Right forelimb (tissue), 1 donor: ENCODE results near the gene VKORC1L1.
A peak's percentile ranks its signal among the peaks of the same experiment; 100 is the strongest.
"Not testable (repeated sequence)": the region's sequence is repeated elsewhere in the genome, so short reads cannot be mapped to it uniquely, and the experiment has no call there.

Experiments
- DNase-seq: peaks from one replicate; pipeline ENCODE4 v3.0.0-alpha.2; 2018

VKORC1L1 gene

DNA sequence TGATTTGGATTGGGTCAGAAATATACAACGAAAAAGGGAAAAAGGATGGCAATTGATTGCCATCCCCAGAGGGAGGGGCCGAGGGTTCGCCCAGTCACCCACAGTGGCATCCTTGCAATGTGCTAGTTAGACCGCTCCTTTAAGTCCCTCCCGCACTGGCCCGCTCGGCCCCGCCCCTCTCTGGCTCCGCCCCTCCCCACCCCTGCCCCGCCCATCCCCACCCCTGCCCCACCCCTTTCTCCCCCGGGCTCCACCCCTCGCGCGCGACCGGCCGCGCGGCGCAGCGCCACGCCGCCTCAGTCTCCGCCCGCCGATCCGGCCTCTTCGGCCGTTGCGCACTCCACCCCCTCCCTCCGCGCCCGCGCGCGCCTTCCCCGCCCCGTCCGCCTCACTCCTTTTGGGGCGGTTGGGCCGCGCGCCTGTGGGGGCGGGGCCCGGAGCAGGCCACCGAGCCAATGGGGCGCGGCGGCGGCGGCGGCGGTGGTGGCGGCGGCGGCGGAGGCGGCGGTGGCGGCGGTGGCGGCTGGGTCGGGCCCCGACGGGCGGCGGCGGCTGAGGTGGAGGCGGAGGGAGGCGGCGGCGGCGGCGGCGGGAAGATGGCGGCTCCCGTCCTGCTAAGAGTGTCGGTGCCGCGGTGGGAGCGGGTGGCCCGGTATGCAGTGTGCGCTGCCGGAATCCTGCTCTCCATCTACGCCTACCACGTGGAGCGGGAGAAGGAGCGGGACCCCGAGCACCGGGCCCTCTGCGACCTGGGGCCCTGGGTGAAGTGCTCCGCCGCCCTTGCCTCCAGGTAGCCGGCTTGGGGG is at the start of gene VKORC1L1:
Gene VKORC1L1, plus strand, starts transcription at position 299 of the 806 bp plus-strand sequence. Its CDS starts 298 bp downstream, at position 597.
- DNase-seq = peak; percentile 96

DNA sequence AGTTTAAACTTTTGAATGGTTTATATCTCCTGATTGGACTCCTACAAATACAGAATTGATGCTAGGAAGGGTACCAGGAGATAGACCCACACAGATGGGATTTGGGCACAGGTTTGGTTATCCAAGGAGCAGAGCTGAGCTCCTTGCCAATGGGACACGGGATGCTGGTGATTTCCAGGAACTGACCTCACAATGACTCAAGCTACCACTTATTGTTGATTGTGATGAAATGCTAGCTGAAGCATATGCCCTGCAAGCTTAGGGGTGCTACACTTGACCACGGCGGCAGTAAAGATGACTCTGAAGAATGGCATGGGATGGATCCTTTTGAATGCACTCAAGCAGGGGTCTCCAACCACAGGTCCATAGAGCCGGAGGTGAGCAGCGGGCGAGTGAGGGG is 45.5 kb upstream of the VKORC1L1 start:
- DNase-seq = no peak

DNA sequence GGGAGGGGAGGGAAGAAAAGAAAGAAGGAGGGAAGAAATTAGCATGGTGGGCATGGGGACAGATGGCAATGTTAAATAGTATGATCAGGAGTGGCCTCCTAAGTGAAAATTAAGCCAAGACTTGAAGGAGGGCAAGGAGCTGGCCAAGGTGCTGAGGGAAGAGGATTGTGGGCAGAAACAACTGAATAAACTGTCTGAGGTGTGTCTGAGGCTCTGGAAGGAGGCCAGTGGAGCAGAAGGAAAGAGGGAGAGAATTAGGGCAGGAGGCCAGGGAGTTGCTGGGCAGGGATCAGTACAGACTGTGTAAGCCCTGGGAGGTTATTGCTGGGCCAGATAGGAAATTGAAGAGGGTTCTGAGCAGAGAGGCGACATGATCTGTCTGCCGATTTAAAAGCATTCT is 40.6 kb upstream of the VKORC1L1 start:
- peak; percentile 49 for DNase-seq

DNA sequence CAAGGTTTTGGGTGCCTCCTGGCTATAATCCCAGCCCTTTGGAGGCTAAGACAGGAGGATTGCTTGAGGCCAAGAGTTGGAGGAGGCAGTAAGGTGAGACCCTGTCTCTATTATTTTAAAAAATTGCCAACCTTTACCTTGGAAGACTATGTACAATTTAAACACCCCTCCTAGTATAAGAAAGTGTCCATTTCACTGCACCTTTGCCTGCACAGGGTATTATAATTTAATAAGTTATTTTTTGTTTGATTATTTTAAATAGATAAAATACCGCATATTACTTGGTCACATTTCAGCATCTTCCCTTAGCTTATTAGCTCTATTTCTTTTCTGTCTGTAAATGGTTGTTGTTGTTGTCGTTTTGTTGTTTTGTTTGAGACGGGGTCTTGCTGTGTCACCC is 36.2 kb upstream of the VKORC1L1 start:
- DNase-seq = not testable (repeated sequence)

DNA sequence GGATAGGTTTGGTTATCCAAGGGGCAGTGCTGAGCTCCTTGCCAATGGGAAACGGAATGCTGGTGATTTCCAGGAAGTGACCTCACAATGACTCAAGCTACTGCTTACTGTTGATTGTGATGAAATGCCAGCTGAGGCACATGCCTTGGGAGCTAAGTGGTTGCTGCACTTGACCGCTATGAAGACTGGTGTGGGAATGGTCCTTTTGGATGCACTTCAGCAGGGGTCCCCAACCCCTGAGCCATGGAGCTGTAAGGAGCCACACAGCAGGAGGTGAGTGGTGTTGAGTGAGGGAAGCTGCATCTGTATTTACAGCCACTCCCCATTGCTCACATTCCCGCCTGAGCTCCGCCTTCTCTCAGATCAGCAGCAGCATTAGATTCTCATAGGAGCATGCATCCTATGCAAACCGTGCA is 35.3 kb upstream of the VKORC1L1 start:
- not testable (repeated sequence) for DNase-seq

DNA sequence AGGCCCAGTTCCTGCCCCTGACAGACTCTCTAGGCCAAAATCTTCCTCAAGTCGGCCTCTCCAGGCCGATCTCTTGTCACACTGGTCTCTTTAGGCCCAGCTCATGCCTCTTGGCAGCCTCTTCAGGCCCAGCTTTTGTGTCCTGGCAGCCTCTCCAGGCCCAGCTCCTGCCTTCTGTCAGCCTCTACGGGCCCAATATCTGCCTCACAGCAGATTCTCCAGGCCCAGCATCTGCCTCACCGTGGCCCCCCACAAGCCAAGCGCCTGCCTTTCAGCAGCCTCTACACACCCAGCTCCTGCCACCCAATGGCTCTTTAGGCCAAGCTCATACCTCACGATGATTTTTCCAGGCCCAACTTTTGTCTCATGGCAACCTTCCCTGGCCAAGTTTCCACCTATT is 33.0 kb upstream of the VKORC1L1 start:
- no peak for DNase-seq

DNA sequence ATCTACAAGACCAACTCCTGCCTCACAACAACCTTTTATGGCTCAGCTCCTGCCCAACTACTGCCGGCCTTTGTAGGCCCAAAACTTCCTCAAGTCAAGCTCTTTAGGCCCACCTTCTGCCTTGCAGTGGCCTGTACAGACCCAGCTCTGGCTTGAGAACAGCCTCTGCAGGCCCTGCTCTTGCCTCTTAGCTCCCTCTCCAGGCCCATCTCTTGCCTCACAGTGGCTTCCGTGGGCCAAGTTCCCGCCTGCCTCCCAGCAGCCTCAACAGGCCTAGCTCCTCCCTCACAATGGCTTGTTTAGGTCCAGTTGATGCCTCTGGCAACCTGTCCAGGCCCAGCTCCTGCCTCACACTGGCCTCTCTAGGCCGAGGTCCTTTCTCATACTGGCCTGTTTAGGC is 32.4 kb upstream of the VKORC1L1 start:
- DNase-seq = no peak

DNA sequence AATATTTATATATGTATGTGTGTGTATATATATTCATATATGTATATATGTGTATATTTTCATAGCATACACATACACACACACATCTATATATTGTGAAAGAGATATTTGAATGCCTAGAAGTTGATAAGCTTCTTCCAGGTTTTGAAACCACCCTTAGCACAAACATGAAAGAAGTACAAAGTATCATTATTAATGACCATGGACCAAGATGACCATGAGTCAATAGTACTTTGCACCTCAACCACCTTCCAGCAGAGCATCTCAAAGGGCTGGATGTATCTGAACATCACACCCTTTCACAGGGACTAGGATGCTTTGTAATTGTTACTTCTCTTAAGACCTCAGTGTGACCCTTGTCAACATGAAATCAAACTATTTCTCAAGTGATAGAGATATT is 29.3 kb upstream of the VKORC1L1 start:
- DNase-seq = not testable (repeated sequence)

DNA sequence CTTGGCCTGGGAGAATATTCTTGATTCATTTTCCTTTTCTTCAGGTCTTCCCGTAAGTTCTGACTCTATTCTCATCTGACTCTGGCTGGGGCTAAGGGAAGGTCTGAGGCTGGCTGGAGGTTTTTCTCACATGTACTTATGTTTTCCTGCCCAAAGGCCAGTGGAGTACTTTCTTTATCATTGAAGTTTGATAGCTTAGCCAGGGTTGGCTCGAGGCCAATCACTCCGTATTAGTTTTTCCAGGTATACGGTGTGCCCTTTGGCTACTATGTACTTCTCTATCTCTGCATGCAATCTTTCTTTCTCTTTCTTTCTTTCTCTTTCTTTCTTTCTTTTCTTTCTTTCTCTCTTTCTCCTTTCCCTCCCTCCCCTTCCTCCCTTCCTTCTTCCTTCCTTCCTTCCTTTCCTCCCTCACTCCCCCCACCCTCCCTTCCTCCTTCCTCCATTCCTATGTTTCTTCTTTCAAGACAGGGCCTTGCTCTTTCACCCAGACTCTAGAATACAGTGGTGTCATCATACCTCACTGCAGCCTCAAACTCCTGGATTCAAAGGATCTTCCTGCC is 26.8 kb upstream of the VKORC1L1 start:
- DNase-seq = no peak

DNA sequence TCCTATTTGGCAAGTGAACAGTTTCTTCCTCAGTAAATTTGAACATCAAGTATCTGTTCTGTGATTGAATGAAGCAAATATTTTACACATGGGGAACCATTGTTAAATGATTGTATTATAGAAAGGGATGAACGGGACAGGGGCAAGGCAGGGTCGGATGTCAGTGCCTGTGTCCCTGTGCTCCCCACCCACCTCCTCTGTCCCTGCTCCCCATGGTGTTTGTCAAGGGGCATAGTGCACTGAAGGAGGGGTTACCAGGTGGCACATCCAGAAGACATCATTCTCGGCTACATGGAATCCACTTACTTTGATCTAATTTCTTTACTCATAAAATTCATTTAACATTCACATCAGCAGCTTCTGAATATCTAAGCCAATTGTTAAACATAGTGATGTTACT is 19.4 kb upstream of the VKORC1L1 start:
- not testable (repeated sequence) for DNase-seq

DNA sequence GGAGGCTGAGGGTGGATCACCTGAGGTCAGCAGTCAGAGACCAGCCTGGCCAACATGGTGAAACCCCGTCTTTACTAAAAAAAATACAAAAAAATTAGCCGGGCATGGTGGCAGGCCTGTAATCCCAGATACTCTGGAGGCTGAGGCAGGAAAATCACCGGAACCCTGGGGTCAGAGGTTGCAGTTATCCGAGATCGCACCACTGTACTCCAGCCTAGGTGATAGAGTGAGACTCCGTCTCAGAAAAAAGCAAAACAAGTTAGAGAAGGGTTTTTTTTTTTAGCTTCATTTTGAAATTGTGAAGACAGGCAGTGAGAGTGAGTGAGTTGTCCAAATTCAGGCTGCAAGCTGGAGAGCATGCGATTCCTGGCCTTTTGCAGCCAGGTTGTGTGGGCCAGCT is 19.0 kb upstream of the VKORC1L1 start:
- DNase-seq = not testable (repeated sequence)

DNA sequence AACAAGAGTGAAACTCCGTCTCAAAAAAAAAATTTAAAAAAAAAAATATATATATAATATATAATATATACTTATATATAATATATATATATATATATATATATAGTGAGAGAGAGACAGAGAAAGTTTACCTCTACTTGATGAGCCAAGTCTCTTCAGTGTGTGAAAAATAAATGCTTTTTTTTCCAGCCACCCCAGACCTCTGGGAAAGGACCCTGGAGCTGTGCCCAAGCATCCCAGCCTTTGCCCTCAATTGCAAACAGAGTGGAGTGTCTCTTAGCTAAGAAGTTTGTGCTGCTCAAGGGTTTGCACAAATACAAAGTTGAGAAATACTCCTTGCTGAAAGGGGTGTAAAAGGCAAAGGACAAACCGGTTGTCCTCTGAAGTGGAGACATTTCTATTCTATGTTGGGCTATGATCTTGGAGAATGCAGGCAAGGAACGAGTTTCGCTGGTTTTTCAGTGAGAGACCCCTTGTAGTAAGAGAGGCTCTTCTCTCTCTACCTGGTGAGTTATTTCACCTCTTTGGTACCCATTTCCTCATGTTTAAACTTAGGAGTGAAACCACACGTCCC is 15.5 kb upstream of the VKORC1L1 start:
- DNase-seq = not testable (repeated sequence)

DNA sequence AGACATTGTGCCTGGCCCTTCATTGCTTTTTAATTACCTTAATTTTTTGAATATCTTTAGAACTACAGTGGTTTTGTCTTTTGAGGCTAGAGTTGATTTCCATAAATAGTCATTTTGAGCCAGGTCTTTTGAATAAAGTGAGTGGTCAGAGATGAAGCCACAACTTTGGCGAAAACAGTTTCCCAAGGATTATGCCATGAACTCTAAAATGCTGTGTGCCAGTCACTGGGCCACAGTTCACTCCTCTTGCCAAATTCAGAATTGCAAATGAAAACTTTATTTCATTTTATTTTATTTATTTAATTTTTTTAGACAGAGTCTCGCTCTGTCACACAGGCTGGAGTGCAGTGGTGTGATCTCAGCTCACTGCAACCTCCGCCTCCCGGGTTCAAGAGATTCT is 14.2 kb upstream of the VKORC1L1 start:
- DNase-seq = not testable (repeated sequence)

DNA sequence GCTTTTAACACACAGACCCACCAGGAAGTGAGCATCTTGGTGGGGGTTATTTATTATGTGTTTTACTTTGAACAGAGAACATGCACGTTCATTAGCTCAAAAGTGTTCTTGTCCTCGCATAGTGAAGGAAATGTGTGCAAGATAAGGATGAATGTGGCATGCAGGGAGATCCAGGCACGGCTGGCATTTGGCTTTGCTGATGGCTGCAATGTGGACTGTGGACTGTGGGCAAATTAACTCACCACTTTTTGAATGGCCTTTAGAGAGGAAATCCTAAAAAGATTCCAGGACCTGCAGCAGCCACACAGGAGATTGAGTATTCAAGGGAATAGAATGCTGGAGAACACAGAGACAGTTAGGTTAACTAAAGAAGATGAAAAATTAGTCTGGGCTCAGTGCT is 6.6 kb upstream of the VKORC1L1 start:
- DNase-seq = not testable (repeated sequence)

DNA sequence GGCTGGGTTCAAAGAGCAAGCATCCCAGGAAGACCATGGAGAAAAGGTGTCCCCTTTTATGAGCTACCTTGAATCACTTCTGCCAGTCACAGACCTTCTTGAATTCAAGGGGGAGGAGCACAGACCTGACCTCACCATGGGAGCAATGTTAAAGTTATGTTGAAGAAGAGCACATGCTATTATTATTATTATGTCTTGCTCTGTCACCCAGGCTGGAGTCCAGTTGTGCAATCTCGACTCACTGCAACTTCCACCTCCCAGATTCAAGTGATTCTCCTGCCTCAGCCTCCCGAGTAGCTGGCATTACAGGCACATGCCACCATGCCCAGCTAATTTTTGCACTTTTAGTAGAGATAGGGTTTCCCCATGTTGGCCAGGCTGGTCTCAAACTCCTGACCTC is 5.2 kb upstream of the VKORC1L1 start:
- DNase-seq = not testable (repeated sequence)

DNA sequence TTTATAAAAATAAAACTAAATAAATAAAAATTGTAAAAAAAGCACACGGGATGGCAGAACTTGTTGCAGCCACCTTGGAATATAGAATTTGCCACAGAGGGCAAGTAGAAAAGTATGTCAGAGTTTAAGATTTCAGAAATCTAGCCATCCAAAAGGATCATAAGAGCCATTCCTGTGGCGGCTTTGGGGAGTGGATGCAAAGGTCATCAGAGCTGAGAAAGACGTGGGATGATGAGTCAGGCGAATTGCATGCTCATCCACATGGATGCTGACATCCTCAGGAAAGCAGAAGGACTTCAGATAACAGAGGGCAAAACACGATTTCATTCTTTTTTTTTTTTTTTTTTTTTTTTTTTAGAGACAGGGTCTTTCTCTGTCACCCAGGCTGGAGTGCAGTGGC is 3.6 kb upstream of the VKORC1L1 start:
- DNase-seq = not testable (repeated sequence)

DNA sequence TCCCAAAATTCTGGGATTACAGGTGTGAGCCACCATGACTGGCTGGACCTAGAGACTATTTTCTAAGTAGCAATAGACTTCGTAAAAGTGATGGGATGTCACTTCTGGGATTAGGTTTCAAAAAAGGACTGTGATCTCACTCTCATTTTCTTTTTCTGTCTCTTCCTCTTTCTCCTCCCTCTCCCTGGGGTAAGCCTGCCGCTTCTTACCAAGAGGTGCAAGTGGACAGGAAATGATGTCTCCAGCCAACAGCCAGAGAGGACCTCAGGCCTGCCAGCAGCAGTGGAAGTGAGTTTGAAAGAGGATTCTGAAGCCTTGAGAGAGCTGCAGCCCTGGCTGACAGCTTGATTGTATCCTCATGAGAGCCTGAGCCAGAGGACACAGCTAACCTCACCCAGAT is 1.4 kb upstream of the VKORC1L1 start:
- not testable (repeated sequence) for DNase-seq

DNA sequence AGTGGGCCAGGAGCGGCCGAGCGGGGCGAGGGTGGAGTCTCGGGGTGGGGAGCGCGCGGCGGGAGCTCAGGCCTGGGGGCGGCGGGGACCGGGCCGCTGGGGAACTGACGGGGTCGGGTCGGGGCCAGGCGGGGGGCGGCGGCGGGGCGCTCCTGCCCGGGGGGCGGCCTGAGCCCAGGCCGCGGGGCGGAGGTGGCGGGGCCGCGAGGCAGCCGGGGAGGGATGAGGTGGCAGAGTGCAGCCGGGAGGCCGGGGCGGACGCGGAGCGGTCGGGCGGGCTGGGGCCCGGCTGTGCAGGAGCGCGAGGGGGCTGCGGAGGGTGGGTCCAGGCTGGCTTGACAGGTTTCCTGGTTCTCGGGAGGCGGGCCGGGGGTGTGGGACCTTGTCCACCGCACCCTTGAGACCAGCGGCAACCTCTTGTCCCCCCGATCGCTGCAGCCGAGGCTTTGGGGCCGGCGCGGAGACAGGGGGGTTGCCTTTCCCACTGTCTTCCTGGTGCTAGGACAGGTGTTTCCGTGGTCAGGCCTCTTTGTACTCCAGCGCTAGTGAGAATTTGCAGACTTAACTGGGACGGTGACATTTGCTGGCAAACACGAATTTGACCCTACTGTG is 814 bp downstream of the VKORC1L1 start:
- not testable (repeated sequence) for DNase-seq

DNA sequence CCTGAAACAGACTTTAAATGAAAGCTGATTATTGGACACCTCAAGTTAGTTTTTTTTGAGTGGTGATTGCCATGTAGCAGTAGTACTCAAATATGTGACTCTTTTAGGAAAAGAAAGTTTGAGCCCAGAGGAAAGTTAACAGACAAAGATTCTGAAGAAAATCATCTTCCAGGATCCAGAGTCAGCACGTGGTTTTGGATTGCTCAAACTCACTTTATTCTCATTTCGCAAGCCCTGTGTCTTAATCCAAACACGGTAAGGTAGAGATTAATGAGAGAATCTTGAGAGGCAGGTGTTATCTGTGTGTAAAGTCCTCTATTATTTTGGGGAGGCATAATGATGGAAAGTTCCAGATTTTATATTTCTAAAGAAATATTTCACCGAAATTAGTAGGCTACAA is 2.8 kb downstream of the VKORC1L1 start:
- DNase-seq = not testable (repeated sequence)

DNA sequence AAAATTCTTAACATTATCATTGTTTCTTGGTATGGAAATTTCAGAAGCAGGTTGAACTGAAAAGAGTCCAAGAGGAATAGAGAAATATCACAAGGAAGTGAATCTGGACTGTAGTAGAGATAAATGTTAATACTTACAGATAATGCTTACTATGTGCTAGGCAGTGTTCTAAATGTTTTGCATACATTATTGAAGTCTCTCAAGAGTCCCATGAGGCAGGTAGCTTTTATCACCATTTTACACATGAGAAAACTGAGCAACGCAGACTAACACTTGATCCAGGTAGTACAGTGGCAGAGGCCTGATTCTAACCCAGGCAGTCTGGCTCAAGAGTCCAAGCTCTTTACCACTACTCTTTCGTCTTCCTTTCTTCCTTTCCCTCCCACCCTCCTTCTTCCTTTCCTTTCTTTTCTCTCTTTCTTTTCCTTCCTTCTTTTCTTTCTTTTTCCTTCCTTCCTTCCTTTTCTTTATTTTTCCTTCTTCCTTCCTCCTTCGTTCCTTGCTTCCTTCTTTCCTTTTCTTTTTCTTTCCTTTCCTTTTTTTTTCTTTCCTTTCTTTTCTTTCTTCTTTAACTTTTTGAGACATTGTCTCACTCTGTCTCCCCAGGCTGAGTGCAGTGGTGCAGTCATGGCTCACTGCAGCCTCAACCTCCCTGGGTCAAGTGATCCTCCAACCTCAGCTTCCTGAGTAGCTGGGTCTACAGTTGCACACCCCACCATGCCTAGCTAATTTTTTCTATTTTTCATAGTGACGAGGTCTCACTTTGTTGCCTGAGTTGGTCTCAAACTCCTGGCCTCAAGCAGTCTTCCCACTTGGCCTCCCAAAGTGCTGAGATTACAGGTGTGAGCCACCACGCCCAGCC is 6.6 kb downstream of the VKORC1L1 start:
- not testable (repeated sequence) for DNase-seq

DNA sequence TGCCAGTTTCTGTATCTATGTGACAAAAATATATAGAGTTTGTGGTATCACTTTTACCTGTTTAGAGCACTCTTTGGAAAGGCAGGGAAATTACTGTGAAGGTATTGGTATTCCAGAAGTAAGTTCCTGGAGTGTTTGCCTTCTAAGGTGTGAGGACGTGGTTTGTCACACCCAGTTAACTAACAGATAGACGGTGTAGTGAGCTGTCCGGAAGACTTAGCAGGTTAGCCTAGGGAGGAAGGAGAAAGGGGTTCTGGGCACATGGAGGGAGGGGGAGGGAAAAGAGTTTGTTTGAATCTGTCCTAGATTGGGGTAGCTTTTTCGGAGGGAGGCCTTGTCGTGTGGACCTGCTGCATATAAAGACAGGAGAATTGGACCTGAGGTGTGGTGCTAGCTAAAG is 7.4 kb downstream of the VKORC1L1 start:
- not testable (repeated sequence) for DNase-seq

DNA sequence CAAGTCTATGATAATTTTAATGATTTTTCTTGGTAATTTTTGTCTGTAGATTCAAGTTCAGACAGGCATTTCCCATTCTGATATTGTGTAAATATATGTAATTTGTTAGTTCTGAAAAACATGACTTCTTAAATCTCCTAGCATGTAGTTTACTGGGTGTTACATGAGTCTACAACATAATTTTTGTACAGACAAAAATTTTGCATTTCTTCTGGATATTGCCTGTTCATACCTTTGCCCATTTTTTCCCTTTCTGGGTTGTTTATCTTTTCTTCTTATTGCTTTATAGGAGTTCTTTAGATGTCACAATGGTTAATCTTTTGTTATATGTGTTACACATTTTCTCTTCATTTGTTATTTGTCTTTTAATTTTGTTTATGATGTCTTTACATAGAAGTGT is 12.1 kb downstream of the VKORC1L1 start:
- not testable (repeated sequence) for DNase-seq

DNA sequence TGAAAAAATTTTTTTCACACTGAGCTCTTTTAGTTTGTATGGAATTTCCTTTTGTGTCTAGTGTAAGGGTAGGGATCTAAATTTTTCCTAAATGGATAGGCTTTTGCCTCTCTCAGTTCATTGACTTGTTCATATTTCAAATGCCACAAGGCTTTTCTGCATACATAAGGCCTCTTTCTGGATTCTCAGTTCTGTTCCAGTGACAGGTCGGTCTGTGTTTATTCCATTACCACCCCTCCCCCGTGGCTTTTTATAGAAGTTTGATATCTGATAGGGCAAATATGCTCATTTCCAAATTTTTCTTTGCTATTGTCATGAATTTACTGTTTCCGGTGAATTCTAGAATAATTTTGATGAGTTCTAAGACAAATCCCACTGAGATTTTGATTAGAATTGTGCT is 12.7 kb downstream of the VKORC1L1 start:
- not testable (repeated sequence) for DNase-seq
